Hepatocyte (in vitro differentiated cells): ENCODE data around the gene LIN28A.

Source experiments
- CTCF ChIP-seq: fragments of 200-600 bp; sonication (generic); IDR thresholded peaks from 2 replicates; pipeline ENCODE4 v1.5.1; 2016; ENCODE audit warnings: antibody characterized with exemption, mild to moderate bottlenecking; ENCODE audit not compliant: poor library complexity
- EZH2 ChIP-seq: fragments of 200-600 bp; sonication (generic); IDR thresholded peaks from 2 replicates; pipeline ENCODE4 v1.6.1; 2016; ENCODE audit warnings: antibody characterized with exemption, mild to moderate bottlenecking, borderline replicate concordance

GRCh38 chr1:26388791-26389445 lies 21.7 kb upstream of the LIN28A start:
- TF ChIP-seq CTCF (no peak), EZH2 (no peak)
